NCI-H446 treated with DMSO at 0.1 percent for 48 hours (cell line): ENCODE data around the gene VPS9D1.
"Not testable (repeated sequence)": the region's sequence is repeated elsewhere in the genome, so short reads cannot be mapped to it uniquely, and the experiment has no call there.

Source experiments
- DNase-seq: peaks from one replicate; lab custom pipeline; 2025; lab: John Stamatoyannopoulos, UW

Gene VPS9D1

DNA sequence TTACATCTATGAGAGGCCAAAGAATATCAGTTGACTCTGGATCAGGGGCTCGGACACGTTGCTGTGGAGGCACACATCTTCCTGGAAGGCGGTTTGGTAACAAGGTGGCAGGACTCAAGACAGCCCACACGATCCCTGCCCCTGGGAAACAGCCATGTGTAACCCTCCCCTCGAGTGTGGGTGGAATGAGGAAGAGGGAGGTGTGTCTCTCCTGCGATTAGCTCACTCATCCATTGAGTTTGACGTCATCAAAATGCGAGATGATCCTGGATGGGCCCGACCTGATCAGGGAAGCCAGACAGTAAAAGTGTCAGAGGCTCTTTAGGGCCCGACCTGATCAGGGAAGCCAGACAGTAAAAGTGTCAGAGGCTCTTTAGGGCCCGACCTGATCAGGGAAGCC is 56.5 kb downstream of the VPS9D1 start:
- not testable (repeated sequence) for DNase-seq

DNA sequence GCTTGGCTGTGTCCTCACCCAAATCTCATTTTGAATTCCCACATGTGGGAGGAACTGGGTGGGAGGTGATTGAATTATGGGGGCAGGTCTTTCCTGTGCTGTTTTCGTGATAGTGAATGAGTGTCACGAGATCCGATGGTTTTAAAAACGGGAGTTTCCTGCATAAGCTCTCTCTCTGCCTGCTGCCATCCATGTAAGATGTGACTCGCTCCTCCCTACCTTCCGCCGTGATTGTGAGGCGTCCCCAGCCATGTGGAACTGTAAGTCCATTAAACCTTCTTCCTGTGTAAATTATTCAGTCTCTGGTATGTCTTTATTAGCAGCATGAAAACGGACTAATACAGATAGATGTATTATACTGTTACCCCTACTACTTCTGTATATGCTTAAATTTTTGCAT is 59.5 kb downstream of the VPS9D1 start:
- DNase-seq = no peak

DNA sequence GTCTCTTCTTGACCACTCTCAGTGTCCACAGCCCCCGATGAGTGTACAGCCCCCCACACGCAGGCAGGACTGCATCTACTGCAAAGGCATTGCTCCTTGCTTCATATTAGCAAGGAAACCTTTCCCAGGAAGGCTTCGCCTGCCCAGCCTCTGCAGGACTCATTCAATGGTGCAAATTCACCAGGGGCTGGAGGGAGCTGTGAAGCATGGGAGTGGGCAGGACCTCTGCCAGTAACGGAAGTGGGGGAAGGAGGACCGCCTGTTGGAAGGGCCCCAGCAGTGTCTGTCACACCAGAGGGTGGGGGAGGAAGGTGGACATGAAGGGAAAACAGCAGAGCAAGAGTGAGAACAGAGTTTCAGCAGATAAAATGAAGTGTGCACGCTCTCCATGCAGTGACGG is 60.6 kb downstream of the VPS9D1 start:
- no peak for DNase-seq

DNA sequence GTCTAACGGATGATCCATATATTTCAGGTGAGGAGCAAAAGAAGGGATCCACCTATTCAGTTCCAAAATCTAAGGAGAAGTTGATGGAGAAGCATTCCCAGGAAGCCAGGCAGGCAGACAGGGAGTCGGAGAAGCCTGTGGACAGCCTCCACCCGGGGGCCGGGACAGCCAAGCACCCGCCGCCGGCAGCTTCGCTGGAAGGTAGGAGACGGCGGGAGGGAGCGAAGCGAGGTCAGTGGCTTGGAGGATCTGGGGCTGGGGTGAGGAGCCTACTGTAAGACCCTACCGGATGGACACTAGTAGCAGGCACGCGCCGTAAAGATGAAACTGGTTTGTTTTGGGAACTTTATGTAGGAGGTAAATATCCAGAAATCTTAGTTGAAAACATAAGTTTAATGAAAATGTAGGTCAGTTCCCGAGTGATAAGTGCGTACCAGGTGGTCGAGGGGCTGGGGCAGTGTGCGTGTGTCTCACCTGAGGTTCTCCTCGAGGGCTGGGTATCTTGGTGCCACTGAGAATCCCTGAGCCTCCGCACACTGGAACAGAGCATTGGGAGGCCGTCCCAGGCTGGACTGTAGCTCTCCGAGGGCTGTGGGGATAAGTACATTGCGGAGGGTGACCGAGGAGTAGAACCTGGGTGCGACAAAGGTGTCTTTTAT is 62.3 kb downstream of the VPS9D1 start:
- no peak for DNase-seq

DNA sequence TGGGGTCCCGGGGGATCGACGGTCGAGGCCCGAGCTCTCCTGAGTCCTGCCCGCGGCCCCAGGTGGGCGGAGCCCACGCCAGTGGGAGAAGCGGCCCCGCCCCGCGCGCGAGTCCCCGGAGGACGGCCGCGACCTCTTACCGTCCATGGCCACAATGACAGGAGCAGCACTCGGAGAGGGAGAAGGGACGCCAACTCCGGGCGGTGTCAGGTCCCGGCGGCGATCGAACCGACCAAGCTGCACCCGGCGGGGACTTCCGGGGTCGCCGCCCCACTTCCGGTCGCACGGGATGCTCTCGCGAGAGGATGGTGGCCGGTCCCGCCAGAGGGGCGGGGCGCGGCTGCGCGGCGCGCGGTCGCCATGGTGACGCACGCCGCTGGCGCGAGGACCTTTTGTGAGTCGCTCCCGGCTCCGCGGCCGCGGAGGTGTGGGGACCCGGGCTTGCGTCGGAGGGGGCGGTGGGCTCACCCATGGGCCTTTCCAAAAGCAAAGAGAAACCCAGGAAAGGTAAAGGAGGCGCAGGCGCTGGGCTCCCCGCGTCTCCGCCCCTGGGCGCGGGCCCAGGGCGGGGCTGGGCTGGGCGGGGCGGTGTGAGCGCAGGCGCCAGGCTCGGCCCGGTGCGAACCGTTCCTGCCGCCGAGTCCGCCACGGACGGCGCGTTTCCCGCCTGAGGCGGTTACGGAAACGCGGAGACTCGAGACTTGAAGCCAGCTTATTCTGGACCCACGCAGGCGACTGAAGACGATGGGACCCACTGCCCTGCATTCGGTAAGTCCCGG is 63.1 kb downstream of the VPS9D1 start, which contains the start of the genes CHMP1A and SPATA33:
CHMP1A (minus strand) TSS at position 267 of the 779 bp plus-strand sequence; CDS start at position 147, 120 bp downstream.
SPATA33 (plus strand) TSS at position 395 of the 779 bp plus-strand sequence; CDS start at position 471, 76 bp downstream.
- DNase-seq = peak; percentile 39
